ENCODE results near the gene GCNA. TPM values are rescaled to one million over a fixed set of nuclear protein-coding genes. Genes with fewer than 3 reads are reported as not detected.

The GCNA gene
- total RNA-seq, 2 donors from 2014 or later = 2.1 to 2.3 TPM

- Mint-ChIP-seq H3K9me3 (peaks cover 56% of the 10 kb centered on the region), H3K36me3 (ENCODE audit: low read depth) (peaks cover 15% of the 10 kb centered on the region), H3K27me3 (ENCODE audit: insufficient read depth) (no peaks in the 10 kb centered on the region), H3K4me1 (peaks cover 7% of the 10 kb centered on the region), H3K27ac (no peak overlapping the region), H3K4me3 (peak overlapping the region; percentile 98)
- Histone ChIP-seq H3K9me3 (ENCODE audit: control insufficient read depth, low read length) (no peaks in the 10 kb centered on the region), H3K36me3 (ENCODE audit: control insufficient read depth, insufficient read depth, low read length) (peaks cover 23% of the 10 kb centered on the region), H3K27ac (ENCODE audit: low read depth, low read length) (no peak overlapping the region), H3K9ac (ENCODE audit: extremely low read depth, low read length, poor library complexity, severe bottlenecking) (peak overlapping the region; percentile 91), H3K4me3 (ENCODE audit: low read length) (peak overlapping the region; percentile 96), H3K27me3 (ENCODE audit: control insufficient read depth, insufficient read depth, low read length, poor library complexity, severe bottlenecking) (no peaks in the 10 kb centered on the region), H3K4me1 (ENCODE audit: control insufficient read depth, insufficient read depth, low read length) (no peaks in the 10 kb centered on the region)
- 2% methylated on average over 7 of the region's 9 CpGs; no CpG with 5 or more reads in 1 of the 2 experiments for WGBS, 2 experiments (ENCODE audit: insufficient coverage in 1 of 2, insufficient read length in 1 of 2)
- no peak for TF ChIP-seq CTCF (conservative IDR thresholded peaks at IDR 0.05)
- no peak for DNase-seq
These were observed 43.3 kb upstream of the GCNA start for GRCh38 chrX:71534773-71535544.

GRCh38 chrX:71536285-71536684, 42.0 kb upstream of the GCNA start:
- no peak overlapping the region for H3K9ac ChIP-seq (ENCODE audit: extremely low read depth, low read length, poor library complexity, severe bottlenecking)
- no peaks in the 10 kb centered on the region for H3K4me1 ChIP-seq (ENCODE audit: control insufficient read depth, insufficient read depth, low read length)
- peak overlapping the region; percentile 3 for H3K4me3 Mint-ChIP-seq
- H3K27me3 Mint-ChIP-seq (ENCODE audit: insufficient read depth) = no peaks in the 10 kb centered on the region
- H3K27ac Mint-ChIP-seq = no peak overlapping the region
- DNase-seq = no peak
- peaks cover 15% of the 10 kb centered on the region for H3K36me3 Mint-ChIP-seq (ENCODE audit: low read depth)
- WGBS, 2 experiments (ENCODE audit: insufficient coverage in 1 of 2, insufficient read length in 1 of 2) = 94% methylated on average over 5 of the region's 5 CpGs; no CpG with 5 or more reads in 1 of the 2 experiments
- TF ChIP-seq CTCF (conservative IDR thresholded peaks at IDR 0.05) = no peak
- no peaks in the 10 kb centered on the region for H3K27me3 ChIP-seq (ENCODE audit: control insufficient read depth, insufficient read depth, low read length, poor library complexity, severe bottlenecking)
- no peaks in the 10 kb centered on the region for H3K9me3 ChIP-seq (ENCODE audit: control insufficient read depth, low read length)
- peaks cover 47% of the 10 kb centered on the region for H3K9me3 Mint-ChIP-seq
- peak overlapping the region; percentile 96 for H3K4me3 ChIP-seq (ENCODE audit: low read length)
- H3K36me3 ChIP-seq (ENCODE audit: control insufficient read depth, insufficient read depth, low read length) = peaks cover 31% of the 10 kb centered on the region
- H3K4me1 Mint-ChIP-seq = peaks cover 11% of the 10 kb centered on the region
- H3K27ac ChIP-seq (ENCODE audit: low read depth, low read length) = no peak overlapping the region

GRCh38 chrX:71537743-71538142, 40.5 kb upstream of the GCNA start:
- Histone ChIP-seq H3K9ac (ENCODE audit: extremely low read depth, low read length, poor library complexity, severe bottlenecking) (no peak overlapping the region), H3K27ac (ENCODE audit: low read depth, low read length) (no peak overlapping the region), H3K9me3 (ENCODE audit: control insufficient read depth, low read length) (no peaks in the 10 kb centered on the region), H3K4me1 (ENCODE audit: control insufficient read depth, insufficient read depth, low read length) (no peaks in the 10 kb centered on the region), H3K27me3 (ENCODE audit: control insufficient read depth, insufficient read depth, low read length, poor library complexity, severe bottlenecking) (no peaks in the 10 kb centered on the region), H3K4me3 (ENCODE audit: low read length) (no peak overlapping the region), H3K36me3 (ENCODE audit: control insufficient read depth, insufficient read depth, low read length) (peaks cover 42% of the 10 kb centered on the region)
- Mint-ChIP-seq H3K4me1 (peaks cover 11% of the 10 kb centered on the region), H3K27ac (no peak overlapping the region), H3K27me3 (ENCODE audit: insufficient read depth) (no peaks in the 10 kb centered on the region), H3K36me3 (ENCODE audit: low read depth) (peaks cover 18% of the 10 kb centered on the region), H3K4me3 (no peak overlapping the region), H3K9me3 (peaks cover 41% of the 10 kb centered on the region)
- WGBS, 2 experiments (ENCODE audit: insufficient coverage in 1 of 2, insufficient read length in 1 of 2) = 93 to 95% methylated on average over 4 to 9 of the region's 9 CpGs
- TF ChIP-seq CTCF (conservative IDR thresholded peaks at IDR 0.05) = no peak
- no peak for DNase-seq

Data from endodermal cell (in vitro differentiated cells).